Keratinocyte (primary cell): Measurements from ENCODE around the gene DPP9. TPM values are rescaled to one million over a fixed set of nuclear protein-coding genes. Genes with fewer than 3 reads are reported as not detected.

Source experiments
- DNase-seq: peaks from one replicate; pipeline ENCODE4 v3.0.0-alpha.2; 2011; ENCODE audit warnings: low read depth, missing footprints, low spot score
- FAIRE-seq: peaks from 2 replicates; lab custom pipeline; 2011; peaks lifted over from hg19 to GRCh38; lab: Jason Lieb, UNC
- H2AFZ ChIP-seq: 2 replicates; pipeline ENCODE4 v1.6.0; 2012; ENCODE audit warnings: low read length, control low read depth, inconsistent platforms; ENCODE audit not compliant: control insufficient read depth
- H3K27ac ChIP-seq: 2 replicates; pipeline ENCODE4 v1.5.1; 2011; ENCODE audit warnings: low read length; ENCODE audit not compliant: control insufficient read depth, insufficient read depth
- H3K27me3 ChIP-seq: 3 replicates; pipeline ENCODE4 v1.6.0; 2011; ENCODE audit warnings: low read length; ENCODE audit not compliant: control insufficient read depth, insufficient read depth; ENCODE audit errors: extremely low read depth
- H3K36me3 ChIP-seq, 2 experiments: 2 replicates in 1 of 2; 3 replicates in 1 of 2; pipeline ENCODE4 v1.5.1; 2011; ENCODE audit warnings: low read length in 2 of 2, mild to moderate bottlenecking in 1 of 2; ENCODE audit not compliant: control insufficient read depth in 2 of 2, insufficient read depth in 2 of 2; ENCODE audit errors: extremely low read depth in 1 of 2
- H3K4me1 ChIP-seq: 3 replicates; pipeline ENCODE4 v1.5.1; 2011; ENCODE audit warnings: low read length; ENCODE audit not compliant: control insufficient read depth, insufficient read depth; ENCODE audit errors: extremely low read depth
- H3K4me2 ChIP-seq: 3 replicates; pipeline ENCODE4 v1.6.0; 2011; ENCODE audit warnings: low read depth, low read length; ENCODE audit not compliant: control insufficient read depth, insufficient read depth; ENCODE audit errors: extremely low read depth
- H3K4me3 ChIP-seq, 3 experiments: fragments of 200-600 bp in 1 of 3; sonication (generic) in 1 of 3; 2 replicates in 2 of 3; 3 replicates in 1 of 3; pipeline ENCODE4 v1.5.1; 2011 to 2016; ENCODE audit warnings: low read length in 3 of 3, mild to moderate bottlenecking in 3 of 3, control low read depth in 2 of 3, inconsistent platforms in 1 of 3, low read depth in 1 of 3, mixed read lengths in 1 of 3, mixed run types in 1 of 3, moderate library complexity in 1 of 3; ENCODE audit not compliant: control insufficient read depth in 2 of 3, insufficient read depth in 2 of 3; ENCODE audit errors: extremely low read depth in 1 of 3
- H3K79me2 ChIP-seq: 2 replicates; pipeline ENCODE4 v1.6.0; 2012; ENCODE audit warnings: low read length; ENCODE audit not compliant: control insufficient read depth, insufficient read depth
- H3K9ac ChIP-seq: 3 replicates; pipeline ENCODE4 v1.6.0; 2011; ENCODE audit warnings: low read length; ENCODE audit not compliant: control insufficient read depth, insufficient read depth; ENCODE audit errors: extremely low read depth
- H3K9me1 ChIP-seq: 3 replicates; pipeline ENCODE4 v1.6.0; 2011; ENCODE audit warnings: low read length; ENCODE audit not compliant: control insufficient read depth, insufficient read depth; ENCODE audit errors: extremely low read depth
- H3K9me3 ChIP-seq: 2 replicates; pipeline ENCODE4 v1.5.1; 2012; ENCODE audit warnings: low read depth, low read length; ENCODE audit not compliant: control insufficient read depth
- H4K20me1 ChIP-seq: 3 replicates; pipeline ENCODE4 v1.6.0; 2011; ENCODE audit warnings: low read length; ENCODE audit not compliant: control insufficient read depth, insufficient read depth; ENCODE audit errors: extremely low read depth
- EZH2 ChIP-seq: IDR thresholded peaks from one replicate; pipeline ENCODE4 v1.6.1; 2012; ENCODE audit warnings: inconsistent platforms, mild to moderate bottlenecking, low read length, moderate library complexity
- dilution Hi-C: fragments of 300-500 bp; cut with MboI; formaldehyde crosslinking; loops from one replicate; pipeline ENCODE4 v1.7.0; 2020; ENCODE audit warnings: low sequenced_read_pairs; ENCODE audit not compliant: extremely low pct_ligation_motif_present
- polyA plus RNA-seq, 5 experiments: library from polyadenylated mRNA; depleted of rRNA in 3 of 5; stranded (reverse) in 3 of 5; stranded (forward) in 1 of 5; unstranded in 1 of 5; fragments of >200 nt; gene quantifications; 1 replicate in 1 of 5; 2 replicates in 3 of 5; 3 replicates in 1 of 5; pipeline versions ENCODE4 v1.2.1 to v1.2.3, GENCODE V29; 2011 to 2012; ENCODE audit warnings: missing spikeins in 2 of 5, low read depth in 1 of 5, low replicate concordance in 1 of 5
- TF ChIP-seq, protein P1 (sequence below), 3 experiments: IDR thresholded peaks in 1 of 3; conservative IDR thresholded peaks in 1 of 3; optimal IDR thresholded peaks in 1 of 3; 2 replicates in 2 of 3; 3 replicates in 1 of 3; pipeline versions ENCODE3 to v1.5.1; 2011; ENCODE audit warnings: low read length in 3 of 3, mild to moderate bottlenecking in 3 of 3, moderate library complexity in 2 of 3, control low read depth in 1 of 3, inconsistent platforms in 1 of 3; ENCODE audit not compliant: insufficient read depth in 2 of 3; ENCODE audit errors: extremely low read depth in 1 of 3

DPP9 gene
- polyA plus RNA-seq, 1 donor (not counting 4 experiments of a cell fraction or from before 2014, with no cell fraction given): 19.2 TPM

DNA sequence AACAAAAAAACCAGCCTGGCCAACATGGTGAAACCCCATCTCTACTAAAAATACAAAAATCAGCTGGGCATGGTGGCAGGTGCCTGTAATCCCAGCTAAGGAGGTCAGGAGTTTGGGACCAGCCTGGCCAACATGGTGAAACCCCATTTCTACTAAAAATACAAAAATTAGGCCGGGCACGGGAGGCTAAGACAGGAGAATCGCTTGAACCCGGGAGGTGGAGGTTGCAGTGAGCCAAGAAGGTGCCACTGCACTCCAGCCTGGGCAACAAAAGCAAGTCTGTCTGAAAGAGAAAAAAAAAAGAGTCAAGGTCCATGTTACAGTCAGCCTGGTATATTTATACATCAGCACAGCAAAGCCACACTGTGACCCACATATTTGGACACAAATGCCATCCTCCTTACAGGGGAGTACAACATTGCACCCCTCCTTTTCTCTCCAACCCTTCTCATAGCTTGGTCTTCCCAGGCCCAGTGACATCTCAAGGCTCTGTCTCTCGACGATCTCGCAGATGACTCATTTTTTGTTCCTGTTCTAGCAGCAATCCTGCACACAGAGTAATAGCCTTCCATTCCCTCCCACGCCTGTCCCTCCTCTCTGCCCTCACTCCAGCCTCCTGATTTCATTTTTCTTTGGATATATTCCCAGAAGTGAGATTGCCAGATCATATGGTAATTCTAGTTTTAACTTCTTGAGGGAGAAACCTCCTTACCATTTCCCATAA lies 21.0 kb upstream of the DPP9 start:
- Histone ChIP-seq H2AFZ (no peak overlapping the region), H3K79me2 (no peaks in the 10 kb centered on the region), H3K27ac (no peak overlapping the region), H3K4me1 (peaks cover 7% of the 10 kb centered on the region), H3K4me3 (no peak overlapping the region), H3K9me1 (no peaks in the 10 kb centered on the region), H3K9me3 (no peaks in the 10 kb centered on the region), H3K9ac (no peak overlapping the region), H3K36me3 (no peaks in the 10 kb centered on the region), H4K20me1 (peaks cover 2% of the 10 kb centered on the region), H3K4me2 (peak overlapping the region; percentile 1), H3K27me3 (peaks cover 13% of the 10 kb centered on the region)
- peak; percentile 95 for FAIRE-seq
- dilution Hi-C loops: no loop called here
- DNase-seq: no peak
- TF ChIP-seq EZH2: no peak
- TF ChIP-seq, protein P1, sequence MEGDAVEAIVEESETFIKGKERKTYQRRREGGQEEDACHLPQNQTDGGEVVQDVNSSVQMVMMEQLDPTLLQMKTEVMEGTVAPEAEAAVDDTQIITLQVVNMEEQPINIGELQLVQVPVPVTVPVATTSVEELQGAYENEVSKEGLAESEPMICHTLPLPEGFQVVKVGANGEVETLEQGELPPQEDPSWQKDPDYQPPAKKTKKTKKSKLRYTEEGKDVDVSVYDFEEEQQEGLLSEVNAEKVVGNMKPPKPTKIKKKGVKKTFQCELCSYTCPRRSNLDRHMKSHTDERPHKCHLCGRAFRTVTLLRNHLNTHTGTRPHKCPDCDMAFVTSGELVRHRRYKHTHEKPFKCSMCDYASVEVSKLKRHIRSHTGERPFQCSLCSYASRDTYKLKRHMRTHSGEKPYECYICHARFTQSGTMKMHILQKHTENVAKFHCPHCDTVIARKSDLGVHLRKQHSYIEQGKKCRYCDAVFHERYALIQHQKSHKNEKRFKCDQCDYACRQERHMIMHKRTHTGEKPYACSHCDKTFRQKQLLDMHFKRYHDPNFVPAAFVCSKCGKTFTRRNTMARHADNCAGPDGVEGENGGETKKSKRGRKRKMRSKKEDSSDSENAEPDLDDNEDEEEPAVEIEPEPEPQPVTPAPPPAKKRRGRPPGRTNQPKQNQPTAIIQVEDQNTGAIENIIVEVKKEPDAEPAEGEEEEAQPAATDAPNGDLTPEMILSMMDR (optimal IDR thresholded peaks at IDR 0.05 in 1 of 3, IDR thresholded peaks at IDR 0.05 in 1 of 3, conservative IDR thresholded peaks at IDR 0.05 in 1 of 3; ENCODE audit: extremely low read depth in 1 of 3, insufficient read depth in 2 of 3, low read length in 3 of 3): no peak

DNA sequence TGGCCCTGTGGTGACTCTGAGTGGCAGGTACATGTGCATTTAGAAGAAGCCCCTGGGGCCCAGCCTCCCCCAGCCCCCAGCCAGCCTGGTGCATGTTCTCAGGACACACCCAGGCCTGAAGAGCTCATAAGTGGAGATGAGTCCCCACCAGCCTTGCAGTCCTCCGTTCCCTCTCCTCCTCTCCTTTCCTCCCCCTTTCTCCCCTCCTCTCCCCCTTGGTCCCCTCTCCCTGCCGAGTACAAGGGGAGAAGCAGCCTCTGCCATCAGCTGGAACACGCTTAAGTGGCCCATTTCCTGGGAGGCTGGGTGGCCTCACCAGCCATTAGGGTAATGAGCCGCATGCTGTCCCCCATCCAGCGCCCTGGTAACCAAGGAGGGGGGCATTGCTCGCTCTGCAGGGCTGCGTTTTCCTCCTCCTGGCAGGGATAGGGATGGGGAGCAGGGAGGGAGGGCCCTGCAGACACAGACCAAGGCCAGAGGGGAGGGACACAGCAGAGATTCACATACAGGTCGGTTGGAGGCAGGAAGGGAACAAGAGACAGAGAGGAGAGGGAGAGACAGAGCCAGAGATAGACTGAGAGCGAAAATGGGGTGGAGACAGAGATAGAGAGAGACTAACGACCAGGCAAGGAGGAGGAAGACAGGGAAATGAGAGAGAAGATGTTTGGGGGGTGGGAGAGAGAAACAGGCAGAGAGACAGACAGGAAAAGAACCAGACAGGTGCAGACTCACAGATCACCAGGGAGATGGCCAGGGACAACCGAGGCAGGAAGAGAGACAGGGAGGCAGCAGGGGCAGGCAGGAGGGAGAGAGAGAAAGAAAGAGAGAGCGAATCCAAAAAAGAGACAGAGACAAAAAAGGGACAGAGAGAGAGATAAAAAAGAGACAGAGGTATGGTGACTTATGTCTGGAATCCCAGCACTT lies 19.3 kb upstream of the DPP9 start:
- no peaks in the 10 kb centered on the region for H3K79me2 ChIP-seq
- no peak overlapping the region for H3K4me2 ChIP-seq
- no peak overlapping the region for H3K9ac ChIP-seq
- peaks cover 2% of the 10 kb centered on the region for H4K20me1 ChIP-seq
- no peak overlapping the region for H3K4me3 ChIP-seq
- H3K9me3 ChIP-seq: no peaks in the 10 kb centered on the region
- no peak overlapping the region for H3K27ac ChIP-seq
- no peaks in the 10 kb centered on the region for H3K36me3 ChIP-seq
- H2AFZ ChIP-seq: no peak overlapping the region
- FAIRE-seq (no peak), DNase-seq (no peak)
- no peak for TF ChIP-seq EZH2
- TF ChIP-seq, protein P1 (optimal IDR thresholded peaks at IDR 0.05 in 1 of 3, IDR thresholded peaks at IDR 0.05 in 1 of 3, conservative IDR thresholded peaks at IDR 0.05 in 1 of 3; ENCODE audit: extremely low read depth in 1 of 3, insufficient read depth in 2 of 3, low read length in 3 of 3): no peak
- H3K4me1 ChIP-seq: peaks cover 7% of the 10 kb centered on the region
- H3K27me3 ChIP-seq: peaks cover 10% of the 10 kb centered on the region
- dilution Hi-C loops: no loop called here
- H3K9me1 ChIP-seq: no peaks in the 10 kb centered on the region
